GM06990 (cell line): ENCODE data around the gene ZNF366.

ENCODE experiments used
- DNase-seq: peaks from one replicate; pipeline ENCODE4 v3.0.0-alpha.2; 2011; ENCODE audit not compliant: insufficient read length; ENCODE audit errors: extremely low read depth
- H3K27me3 ChIP-seq: replicated peaks from 2 replicates; pipeline ENCODE4 v1.6.0; 2011; ENCODE audit warnings: low read length; ENCODE audit not compliant: control insufficient read depth, insufficient read depth
- H3K36me3 ChIP-seq: 2 replicates; pipeline ENCODE4 v1.5.1; 2011; ENCODE audit warnings: low read length; ENCODE audit not compliant: control insufficient read depth, insufficient read depth
- H3K4me3 ChIP-seq: replicated peaks from 2 replicates; pipeline ENCODE4 v1.5.1; 2011; ENCODE audit warnings: low read depth, mild to moderate bottlenecking, control low read depth, low read length
- CTCF ChIP-seq: IDR thresholded peaks from 2 replicates; pipeline ENCODE4 v1.5.1; 2011; ENCODE audit warnings: low read length, control low read depth, mild to moderate bottlenecking, inconsistent platforms; ENCODE audit not compliant: insufficient read depth, poor library complexity, severe bottlenecking

The ZNF366 gene

GRCh38 chr5:72417333-72418062, 89.7 kb downstream of the ZNF366 start:
- no peaks in the 10 kb centered on the region for H3K36me3 ChIP-seq
- no peak for DNase-seq
- no peak for TF ChIP-seq CTCF

GRCh38 chr5:72415616-72416325, 91.4 kb downstream of the ZNF366 start:
- H3K27me3 ChIP-seq: no peaks in the 10 kb centered on the region
- H3K4me3 ChIP-seq: no peak overlapping the region
- no peak for DNase-seq

More at GRCh38 chr5:72417333-72418062, 89.7 kb downstream of the ZNF366 start:
- no peak overlapping the region for H3K4me3 ChIP-seq
- H3K27me3 ChIP-seq: no peaks in the 10 kb centered on the region

GRCh38 chr5:72412283-72413055, 94.7 kb downstream of the ZNF366 start:
- no peaks in the 10 kb centered on the region for H3K36me3 ChIP-seq
- no peak for DNase-seq
- H3K4me3 ChIP-seq: no peak overlapping the region
- H3K27me3 ChIP-seq: no peaks in the 10 kb centered on the region
- no peak for TF ChIP-seq CTCF

More at GRCh38 chr5:72415616-72416325, 91.4 kb downstream of the ZNF366 start:
- no peaks in the 10 kb centered on the region for H3K36me3 ChIP-seq
- TF ChIP-seq CTCF: no peak

DNA sequence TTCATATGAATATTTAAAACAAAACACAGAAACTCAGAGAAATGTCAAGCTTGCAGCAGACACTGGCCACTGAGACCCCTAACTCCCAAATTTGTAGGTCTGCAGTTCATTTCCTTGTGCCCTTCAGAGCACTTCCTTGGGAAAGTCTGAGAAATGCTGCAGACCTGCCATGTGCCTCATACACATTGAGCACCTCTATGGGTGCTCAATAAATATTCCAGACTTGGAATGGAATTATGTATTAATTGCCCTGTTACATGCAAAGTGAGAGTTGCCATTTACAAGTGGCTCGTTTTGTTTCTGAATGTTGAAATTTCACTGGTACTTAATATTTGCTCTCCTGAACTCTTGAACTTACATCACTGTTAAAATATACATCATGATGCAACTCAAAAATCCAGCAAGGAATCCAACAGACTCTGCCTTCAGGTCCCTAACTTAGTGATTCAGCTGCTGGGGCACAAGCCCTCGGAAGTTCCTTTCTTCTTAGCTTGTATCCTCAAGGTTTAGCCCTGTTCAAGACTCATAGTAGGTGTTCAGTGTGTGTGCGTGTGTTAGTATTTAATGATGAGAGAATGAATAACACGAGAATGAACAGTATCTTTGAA, 96.4 kb downstream of the ZNF366 start:
- no peak for DNase-seq
- H3K27me3 ChIP-seq: no peaks in the 10 kb centered on the region
- TF ChIP-seq CTCF: no peak

GRCh38 chr5:72408603-72409002, 98.6 kb downstream of the ZNF366 start:
- Histone ChIP-seq H3K4me3 (no peak overlapping the region), H3K36me3 (no peaks in the 10 kb centered on the region), H3K27me3 (no peaks in the 10 kb centered on the region)
- no peak for TF ChIP-seq CTCF
- no peak for DNase-seq

More for the DNA sequence above, 96.4 kb downstream of the ZNF366 start:
- H3K4me3 ChIP-seq: no peak overlapping the region
- no peaks in the 10 kb centered on the region for H3K36me3 ChIP-seq
